OCI-LY1 (cell line): ENCODE results near the gene ANKS3.

ENCODE experiments used
- EZH2 ChIP-seq: fragments of 200-600 bp; sonication (generic), shearing (Covaris generic); IDR thresholded peaks from 2 replicates; pipeline ENCODE4 v1.8.0; 2017; ENCODE audit warnings: borderline replicate concordance, mixed run types, mild to moderate bottlenecking, antibody characterized with exemption, low read length, moderate library complexity, mixed read lengths
- TF ChIP-seq, protein P1 (sequence below): fragments of 200-600 bp; sonication (generic), shearing (Covaris generic); IDR thresholded peaks from 2 replicates; pipeline ENCODE4 v1.5.1; 2017; ENCODE audit warnings: mild to moderate bottlenecking, antibody characterized with exemption, low read length, moderate library complexity, mixed read lengths

GRCh38 chr16:4660454-4661007 is 73.5 kb downstream of the ANKS3 start:
- TF ChIP-seq, protein P1, sequence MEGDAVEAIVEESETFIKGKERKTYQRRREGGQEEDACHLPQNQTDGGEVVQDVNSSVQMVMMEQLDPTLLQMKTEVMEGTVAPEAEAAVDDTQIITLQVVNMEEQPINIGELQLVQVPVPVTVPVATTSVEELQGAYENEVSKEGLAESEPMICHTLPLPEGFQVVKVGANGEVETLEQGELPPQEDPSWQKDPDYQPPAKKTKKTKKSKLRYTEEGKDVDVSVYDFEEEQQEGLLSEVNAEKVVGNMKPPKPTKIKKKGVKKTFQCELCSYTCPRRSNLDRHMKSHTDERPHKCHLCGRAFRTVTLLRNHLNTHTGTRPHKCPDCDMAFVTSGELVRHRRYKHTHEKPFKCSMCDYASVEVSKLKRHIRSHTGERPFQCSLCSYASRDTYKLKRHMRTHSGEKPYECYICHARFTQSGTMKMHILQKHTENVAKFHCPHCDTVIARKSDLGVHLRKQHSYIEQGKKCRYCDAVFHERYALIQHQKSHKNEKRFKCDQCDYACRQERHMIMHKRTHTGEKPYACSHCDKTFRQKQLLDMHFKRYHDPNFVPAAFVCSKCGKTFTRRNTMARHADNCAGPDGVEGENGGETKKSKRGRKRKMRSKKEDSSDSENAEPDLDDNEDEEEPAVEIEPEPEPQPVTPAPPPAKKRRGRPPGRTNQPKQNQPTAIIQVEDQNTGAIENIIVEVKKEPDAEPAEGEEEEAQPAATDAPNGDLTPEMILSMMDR, result no peak
- TF ChIP-seq EZH2, result no peak
